GM18505 (cell line): ENCODE data around the gene GBP5.
"Not testable (repeated sequence)": the region's sequence is repeated elsewhere in the genome, so short reads cannot be mapped to it uniquely, and the experiment has no call there.

Experiments used
- ATAC-seq: cut with Tn5 transposase; IDR thresholded peaks from one replicate; pipeline ENCODE4 v1.9.1; 2021; ENCODE audit not compliant: unreplicated experiment
- POLR2A ChIP-seq: IDR thresholded peaks from 4 replicates; pipeline ENCODE4 v1.6.1; 2011; ENCODE audit warnings: borderline replicate concordance; ENCODE audit not compliant: insufficient read depth, insufficient read length; ENCODE audit errors: extremely low read depth

GBP5 gene

GRCh38 chr1:89295187-89295586 lies 22.5 kb upstream of the GBP5 start:
- TF ChIP-seq POLR2A, result no peak
- ATAC-seq, result no peak

- TF ChIP-seq POLR2A, result no peak
- no peak for ATAC-seq
Measured at GRCh38 chr1:89291276-89291675, 18.6 kb upstream of the GBP5 start.

- no peak for TF ChIP-seq POLR2A
- ATAC-seq, result no peak
Measured at GRCh38 chr1:89288051-89288340, 15.3 kb upstream of the GBP5 start.

GRCh38 chr1:89287181-89288050 lies 14.8 kb upstream of the GBP5 start:
- peak; percentile 14 for ATAC-seq
- TF ChIP-seq POLR2A, result no peak

- no peak for TF ChIP-seq POLR2A
- ATAC-seq, result peak; percentile 85
Measured at GRCh38 chr1:89286549-89287180, 14.0 kb upstream of the GBP5 start.

- ATAC-seq, result no peak
- TF ChIP-seq POLR2A, result no peak
Measured at GRCh38 chr1:89285745-89286380, 13.2 kb upstream of the GBP5 start.

GRCh38 chr1:89284078-89284763 lies 11.6 kb upstream of the GBP5 start:
- not testable (repeated sequence) for ATAC-seq

GRCh38 chr1:89280766-89281165 lies 8.1 kb upstream of the GBP5 start:
- no peak for ATAC-seq
- no peak for TF ChIP-seq POLR2A

GRCh38 chr1:89279011-89279466 lies 6.4 kb upstream of the GBP5 start:
- no peak for TF ChIP-seq POLR2A
- ATAC-seq, result no peak

- TF ChIP-seq POLR2A, result no peak
- no peak for ATAC-seq
Measured at GRCh38 chr1:89277725-89278124, 5.1 kb upstream of the GBP5 start.

- TF ChIP-seq POLR2A, result no peak
- ATAC-seq, result no peak
Measured at GRCh38 chr1:89276690-89277089, 4.0 kb upstream of the GBP5 start.

- no peak for TF ChIP-seq POLR2A
- ATAC-seq, result no peak
Measured at GRCh38 chr1:89274411-89274857, 1.8 kb upstream of the GBP5 start.

GRCh38 chr1:89273324-89273778 lies 691 bp upstream of the GBP5 start:
- TF ChIP-seq POLR2A, result no peak
- no peak for ATAC-seq
